ENCODE data around the gene DOCK4.

Gene DOCK4

GRCh38 chr7:111858331-111858730 is 347.9 kb downstream of the DOCK4 start:
- no peak for DNase-seq (ENCODE audit: low read depth in 2 of 2)

DNA sequence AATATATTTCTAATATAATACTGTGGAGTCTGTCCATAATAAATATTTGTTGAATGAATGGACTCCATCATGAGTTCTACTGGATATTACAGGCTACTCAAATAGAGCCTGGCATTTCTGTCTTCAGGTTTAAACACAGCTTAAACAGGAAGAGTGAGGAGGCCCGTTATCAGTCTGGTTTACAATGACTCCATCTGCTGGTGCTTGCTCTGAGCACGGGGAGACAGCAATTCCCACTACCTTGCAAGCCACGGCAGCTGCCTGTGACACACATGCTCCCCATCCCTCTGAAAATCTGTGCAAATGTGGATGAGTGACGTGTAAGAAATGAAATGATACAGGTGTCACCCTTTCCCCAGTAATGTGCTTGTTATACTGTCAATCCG is 350.4 kb downstream of the DOCK4 start:
- DNase-seq (ENCODE audit: low read depth in 2 of 2): no peak

DNA sequence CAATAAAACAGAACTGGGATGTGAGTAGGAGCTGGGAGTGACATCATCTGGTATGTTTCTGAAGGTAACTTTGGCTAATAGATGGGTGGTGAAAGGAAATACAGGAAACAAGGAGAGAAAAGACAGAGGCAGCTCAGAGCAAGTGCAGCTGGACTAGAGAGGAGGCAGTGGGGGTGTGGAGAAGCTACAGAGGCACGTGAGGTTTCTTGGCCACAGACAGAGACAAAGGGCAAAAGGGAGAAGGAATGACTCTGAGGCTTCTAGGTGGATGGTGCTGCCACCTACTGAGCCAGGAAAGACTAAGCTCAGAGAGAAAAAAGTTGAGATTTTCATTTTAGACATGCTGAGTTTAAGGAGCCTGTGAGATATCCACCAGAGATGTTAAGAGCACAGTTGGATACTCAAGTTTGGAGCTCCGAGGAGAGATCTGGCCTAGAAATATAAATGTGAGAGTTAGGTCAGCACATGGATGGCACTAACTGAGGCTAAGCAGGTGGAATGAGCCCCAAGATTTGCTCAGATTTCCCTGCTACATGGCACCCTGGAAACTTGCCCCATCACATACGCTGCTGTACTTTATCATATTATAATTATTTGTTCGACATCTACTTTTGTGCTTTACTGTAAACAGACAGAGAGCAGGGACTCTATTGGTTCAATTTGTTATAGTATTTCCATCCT is 350.9 kb downstream of the DOCK4 start:
- DNase-seq (ENCODE audit: low read depth in 2 of 2): no peak

DNA sequence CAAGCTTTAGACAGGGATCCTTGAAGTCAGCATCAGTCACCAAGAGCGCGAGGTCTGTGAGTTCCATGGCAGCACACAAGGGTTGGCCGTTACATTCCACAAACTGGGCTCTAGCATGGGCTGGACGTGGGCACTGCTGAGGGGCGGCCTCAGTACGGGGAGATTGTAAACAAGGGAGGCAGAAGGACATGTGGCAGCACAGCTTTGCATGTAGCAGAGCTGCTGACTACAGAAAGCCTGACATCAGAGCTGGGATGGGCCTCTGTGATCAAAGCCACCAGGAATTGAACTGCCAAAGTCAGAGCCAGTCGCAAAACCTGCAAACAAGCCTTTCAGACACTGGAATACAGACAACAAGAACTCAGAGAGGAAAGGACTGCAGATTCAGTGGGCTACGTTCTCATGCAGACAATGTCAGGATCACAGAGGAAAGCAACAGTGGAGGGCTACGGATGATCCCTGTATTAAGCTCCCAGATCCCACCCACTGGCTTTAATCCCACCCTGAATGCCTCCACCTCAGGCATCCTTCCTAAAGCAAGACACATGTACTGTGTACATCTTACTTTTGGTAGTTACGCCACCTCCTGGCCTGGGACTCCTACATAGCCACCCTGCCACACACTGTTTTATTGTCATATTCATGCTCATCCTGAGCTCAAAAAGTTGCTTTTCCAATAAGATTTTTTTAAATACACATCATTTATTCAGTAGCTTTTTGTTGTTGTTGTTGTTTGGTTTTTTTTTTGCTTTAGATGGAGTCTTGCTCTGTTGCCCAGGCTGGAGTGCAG is 352.8 kb downstream of the DOCK4 start:
- DNase-seq (ENCODE audit: low read depth in 2 of 2): no peak

DNA sequence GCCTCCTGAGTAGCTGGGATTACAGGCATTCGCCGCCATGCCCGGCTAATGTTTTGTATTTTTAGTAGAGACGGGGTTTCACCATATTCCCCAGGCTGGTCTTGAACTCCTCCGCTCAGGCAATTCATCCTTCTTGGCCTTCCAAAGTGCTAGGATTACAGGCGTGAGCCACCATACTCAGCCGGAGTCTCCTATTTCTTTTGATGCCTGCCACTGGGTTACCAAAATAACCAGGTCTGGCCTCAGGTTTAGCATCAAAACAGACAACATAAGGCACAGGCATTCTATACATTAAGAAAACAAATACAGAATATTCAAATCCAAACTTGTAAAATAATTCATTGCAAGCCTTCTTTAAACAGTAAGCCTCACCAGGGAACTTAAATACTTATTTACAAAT is 354.1 kb downstream of the DOCK4 start:
- no peak for DNase-seq (ENCODE audit: low read depth in 2 of 2)

DNA sequence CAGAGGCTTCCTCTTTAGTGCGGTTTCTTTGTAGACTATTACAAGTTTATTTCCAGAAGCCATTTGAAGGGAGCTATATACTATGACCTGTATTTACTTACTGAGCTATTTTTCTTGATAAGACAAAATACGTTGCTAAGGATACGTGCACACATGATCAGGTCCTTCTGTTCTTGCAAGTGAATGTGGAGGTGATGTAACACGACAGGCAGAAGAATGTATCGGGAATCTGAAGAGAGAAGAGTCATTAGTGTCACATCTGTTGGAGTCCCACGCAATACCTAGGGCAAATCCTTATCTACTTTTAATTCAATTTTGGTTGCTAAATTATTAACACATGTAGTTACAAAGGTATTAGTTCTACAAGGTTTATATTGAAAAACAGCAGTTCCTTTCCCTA is 359.3 kb downstream of the DOCK4 start:
- no peak for DNase-seq (ENCODE audit: low read depth in 2 of 2)

DNA sequence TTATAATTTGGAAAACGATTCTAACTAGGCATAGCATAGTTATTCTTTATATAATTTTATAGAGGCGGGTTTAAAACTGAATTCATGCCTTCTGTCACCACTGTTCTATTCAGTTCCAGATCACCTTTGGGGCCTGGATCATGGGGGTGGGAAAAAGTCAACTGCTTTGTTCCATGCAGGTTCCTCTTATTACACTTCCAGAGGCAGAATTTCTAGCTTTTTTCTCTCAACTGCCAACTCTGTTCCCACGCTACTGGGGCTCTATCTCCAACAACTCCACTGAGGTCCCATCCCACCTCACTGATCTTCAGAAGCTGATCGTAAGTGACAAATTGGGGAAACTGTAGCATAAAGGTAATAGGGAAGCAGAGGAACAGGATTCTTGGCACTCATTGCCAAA is 360.3 kb downstream of the DOCK4 start:
- DNase-seq (ENCODE audit: low read depth in 2 of 2): no peak

- no peak for DNase-seq (ENCODE audit: low read depth in 2 of 2)
Observed at GRCh38 chr7:111844904-111845671, 361.1 kb downstream of the DOCK4 start.

GRCh38 chr7:111842491-111842890 is 363.7 kb downstream of the DOCK4 start:
- no peak for DNase-seq (ENCODE audit: low read depth in 2 of 2)

- DNase-seq (ENCODE audit: low read depth in 2 of 2): no peak
Observed at GRCh38 chr7:111841596-111842205, 364.5 kb downstream of the DOCK4 start.

GRCh38 chr7:111840528-111840927 is 365.7 kb downstream of the DOCK4 start:
- no peak for DNase-seq (ENCODE audit: low read depth in 2 of 2)

- DNase-seq (ENCODE audit: low read depth in 2 of 2): no peak
Observed at GRCh38 chr7:111839261-111839660, 366.9 kb downstream of the DOCK4 start.

DNA sequence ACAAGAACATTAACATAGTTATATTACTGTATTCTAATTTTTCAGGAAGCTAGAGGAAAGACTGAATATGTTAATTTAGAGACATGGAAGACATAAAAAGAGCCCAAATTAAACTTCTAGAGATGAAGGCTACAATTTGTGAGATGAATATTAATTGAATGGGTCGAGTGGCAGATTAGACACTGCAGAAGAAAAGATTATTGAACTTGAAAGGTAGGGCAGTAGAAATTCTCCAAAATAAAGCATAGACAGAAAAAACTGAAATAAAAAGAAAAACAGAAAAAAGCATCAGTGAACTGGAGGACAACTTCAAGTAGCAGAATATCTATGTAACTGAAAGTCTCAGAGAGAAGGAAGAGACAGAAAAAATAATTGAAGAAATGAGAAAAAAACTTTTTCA is 369.6 kb downstream of the DOCK4 start:
- no peak for DNase-seq (ENCODE audit: low read depth in 2 of 2)

DNA sequence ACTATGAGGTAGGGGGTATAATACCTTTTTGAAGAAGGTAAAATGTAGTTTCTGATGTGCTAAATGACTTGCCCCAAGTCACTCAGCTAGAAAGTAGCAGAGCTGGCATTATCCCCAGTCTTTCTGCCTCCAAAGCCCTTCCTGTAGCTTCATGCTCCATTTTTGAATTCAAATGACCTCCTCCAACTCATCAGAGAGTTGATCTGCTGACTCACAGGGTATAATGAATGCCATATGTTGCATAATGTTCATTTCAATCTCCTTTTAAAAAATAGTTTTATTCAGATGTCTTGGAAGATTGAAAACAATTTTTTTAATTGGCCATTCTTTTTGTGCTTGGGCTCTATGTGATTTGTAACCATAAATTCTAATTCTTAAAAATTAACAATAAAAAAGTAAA is 371.1 kb downstream of the DOCK4 start:
- DNase-seq (ENCODE audit: low read depth in 2 of 2): no peak

DNA sequence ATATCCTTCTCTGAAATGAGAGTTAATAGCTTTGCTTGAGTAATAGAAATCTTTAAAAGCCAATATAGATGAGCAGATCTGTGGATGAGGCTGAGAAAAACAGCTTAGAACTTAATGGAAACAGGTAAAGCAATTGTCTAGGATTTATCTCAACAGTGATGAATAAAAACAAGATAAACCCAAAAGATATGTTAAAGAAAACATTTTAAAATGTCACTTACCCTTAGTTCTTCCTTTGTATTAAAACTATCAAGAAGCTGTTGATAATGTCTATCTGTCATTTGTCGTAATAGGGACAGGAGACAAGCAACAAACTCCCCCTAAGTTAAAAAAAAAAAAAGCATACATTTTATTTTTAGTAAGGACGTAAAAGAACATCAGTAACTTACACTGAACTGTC is 371.8 kb downstream of the DOCK4 start:
- no peak for DNase-seq (ENCODE audit: low read depth in 2 of 2)

- no peak for DNase-seq (ENCODE audit: low read depth in 2 of 2)
Observed at GRCh38 chr7:111833466-111833865, 372.7 kb downstream of the DOCK4 start.

DNA sequence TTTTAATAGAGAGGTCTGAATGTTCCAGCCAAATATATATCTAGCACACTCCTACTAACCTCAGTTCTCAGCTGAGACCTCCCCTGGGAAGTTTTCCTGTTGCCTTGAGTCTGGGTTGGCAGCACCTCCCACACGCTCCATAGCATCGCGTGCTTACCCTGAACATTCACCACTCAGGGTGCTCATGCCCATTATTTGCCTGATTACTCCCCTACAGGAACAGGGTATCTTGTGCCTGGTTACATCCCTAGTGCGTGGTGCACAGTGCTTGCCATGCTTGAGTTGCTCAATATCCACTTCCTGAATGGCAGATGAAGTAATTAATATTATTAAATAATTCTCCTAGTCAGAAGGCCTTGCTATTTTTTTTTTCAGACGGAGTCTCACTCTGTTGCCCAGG is 374.0 kb downstream of the DOCK4 start:
- no peak for DNase-seq (ENCODE audit: low read depth in 2 of 2)

DNA sequence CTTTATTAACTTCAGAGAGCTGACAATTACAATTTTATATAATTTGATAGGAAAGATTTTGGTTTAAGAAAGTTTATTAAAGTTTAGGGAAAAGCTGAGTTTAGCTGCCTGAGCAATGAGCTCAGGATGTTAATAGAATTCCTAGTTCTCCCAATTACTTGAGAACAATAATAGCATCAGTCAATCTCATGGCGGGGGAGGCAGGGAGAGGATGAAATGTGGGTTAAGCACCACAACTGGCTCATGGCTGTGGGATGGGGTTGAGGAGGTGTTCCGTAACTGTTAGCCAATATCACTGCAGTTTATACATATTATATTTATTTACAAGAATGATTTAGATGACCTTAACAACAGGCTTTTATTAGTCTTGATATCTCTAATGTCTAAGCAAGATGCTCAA is 377.0 kb downstream of the DOCK4 start:
- no peak for DNase-seq (ENCODE audit: low read depth in 2 of 2)

- DNase-seq (ENCODE audit: low read depth in 2 of 2): no peak
Observed at GRCh38 chr7:111827863-111828504, 378.2 kb downstream of the DOCK4 start.

- no peak for DNase-seq (ENCODE audit: low read depth in 2 of 2)
Observed at GRCh38 chr7:111825046-111825445, 381.2 kb downstream of the DOCK4 start.

DNA sequence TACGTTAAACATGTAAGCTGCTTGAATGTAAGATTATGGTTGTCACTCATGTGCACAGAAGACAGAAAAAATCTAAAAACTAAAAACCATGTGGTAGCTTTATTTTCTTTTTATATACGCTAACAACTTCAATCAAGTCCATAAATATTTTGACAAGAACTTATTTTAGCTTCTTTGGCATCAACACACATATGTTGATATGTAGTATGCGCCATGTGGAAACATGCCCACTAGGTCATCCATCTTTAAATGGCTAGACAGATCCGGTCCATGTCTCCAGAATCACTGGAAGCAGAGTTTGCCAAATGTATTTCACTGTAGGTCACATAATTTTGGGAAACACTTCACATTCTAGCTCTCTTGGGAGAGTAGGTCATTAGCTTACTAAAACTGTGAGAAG is 382.4 kb downstream of the DOCK4 start:
- no peak for DNase-seq (ENCODE audit: low read depth in 2 of 2)

DNA sequence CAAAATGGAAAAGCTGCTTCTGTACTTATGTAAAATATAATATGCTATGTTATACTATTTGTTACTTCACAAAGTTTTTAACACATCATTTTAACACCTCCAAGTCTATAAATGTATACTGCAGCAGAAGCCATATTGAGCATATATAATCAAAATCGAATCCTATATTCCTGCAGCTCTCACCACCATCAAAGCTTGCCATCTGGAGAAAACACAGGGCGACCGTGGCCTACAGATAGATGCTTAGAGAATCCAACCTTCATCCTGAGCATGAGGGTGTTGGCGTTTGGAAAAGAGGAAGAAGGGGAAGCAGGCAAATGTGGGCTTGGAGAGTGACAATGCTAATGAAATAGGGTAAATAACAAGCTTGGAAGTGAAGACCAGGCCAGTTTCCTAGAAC is 385.2 kb downstream of the DOCK4 start:
- no peak for DNase-seq (ENCODE audit: low read depth in 2 of 2)
